ENCODE results near the gene PDP2. TPM values are rescaled to one million over a fixed set of nuclear protein-coding genes. Genes with fewer than 3 reads are reported as not detected.
A peak's percentile ranks its signal among the peaks of the same experiment; 100 is the strongest.
"Not testable (repeated sequence)": the region's sequence is repeated elsewhere in the genome, so short reads cannot be mapped to it uniquely, and the experiment has no call there.

The PDP2 gene
- polyA plus RNA-seq, 1 donor, result 3.0 TPM

GRCh38 chr16:66888647-66889615 lies 8.6 kb downstream of the PDP2 start:
- DNase-seq, result no peak

GRCh38 chr16:66889622-66890021 lies 9.3 kb downstream of the PDP2 start:
- no peak for DNase-seq

- DNase-seq, result no peak
Observed at GRCh38 chr16:66890799-66891198, 10.5 kb downstream of the PDP2 start.

- no peak for DNase-seq
Observed at GRCh38 chr16:66891360-66891759, 11.0 kb downstream of the PDP2 start.

GRCh38 chr16:66891797-66892196 lies 11.5 kb downstream of the PDP2 start:
- no peak for DNase-seq

GRCh38 chr16:66894055-66894454 lies 13.7 kb downstream of the PDP2 start:
- DNase-seq, result no peak

- peak; percentile 68 for DNase-seq
Observed at GRCh38 chr16:66894948-66895688, 14.8 kb downstream of the PDP2 start.

GRCh38 chr16:66895689-66895979 lies 15.3 kb downstream of the PDP2 start:
- DNase-seq, result no peak

- DNase-seq, result no peak
Observed at GRCh38 chr16:66895999-66896398, 15.7 kb downstream of the PDP2 start.

GRCh38 chr16:66896682-66897081 lies 16.4 kb downstream of the PDP2 start:
- DNase-seq, result not testable (repeated sequence)

GRCh38 chr16:66898207-66898606 lies 17.9 kb downstream of the PDP2 start:
- DNase-seq, result no peak

GRCh38 chr16:66898933-66899309 lies 18.6 kb downstream of the PDP2 start:
- no peak for DNase-seq

GRCh38 chr16:66899310-66899944 lies 19.1 kb downstream of the PDP2 start:
- no peak for DNase-seq

GRCh38 chr16:66899945-66900710 lies 19.8 kb downstream of the PDP2 start:
- DNase-seq, result no peak

- DNase-seq, result no peak
Observed at GRCh38 chr16:66900721-66901441, 20.6 kb downstream of the PDP2 start.

- DNase-seq, result no peak
Observed at GRCh38 chr16:66901626-66902025, 21.3 kb downstream of the PDP2 start.

GRCh38 chr16:66902648-66903543 lies 22.6 kb downstream of the PDP2 start:
- no peak for DNase-seq

GRCh38 chr16:66903544-66904427 lies 23.5 kb downstream of the PDP2 start:
- no peak for DNase-seq

GRCh38 chr16:66904428-66904845 lies 24.1 kb downstream of the PDP2 start:
- no peak for DNase-seq

All from hindlimb muscle (tissue), 1 donor.